ENCODE data around the gene PFKFB4.

GRCh38 chr3:48511551-48511950 is 45.1 kb downstream of the PFKFB4 start:
- TF ChIP-seq SUZ12 (IDR thresholded peaks at IDR 0.05; ENCODE audit: low read length): no peak
- no peak for TF ChIP-seq ATF2 (IDR thresholded peaks at IDR 0.05; ENCODE audit: low read length)

Data from H1 (cell line).